HG03354 (cell line): ENCODE measurements around the gene NUP62.
A peak's percentile ranks its signal among the peaks of the same experiment; 100 is the strongest.

Source experiments
- ATAC-seq: cut with Tn5 transposase; IDR thresholded peaks from one replicate; pipeline ENCODE4 v1.9.1; 2021; ENCODE audit warnings: mild to moderate bottlenecking; ENCODE audit not compliant: unreplicated experiment, poor library complexity, severe bottlenecking

Gene NUP62

DNA sequence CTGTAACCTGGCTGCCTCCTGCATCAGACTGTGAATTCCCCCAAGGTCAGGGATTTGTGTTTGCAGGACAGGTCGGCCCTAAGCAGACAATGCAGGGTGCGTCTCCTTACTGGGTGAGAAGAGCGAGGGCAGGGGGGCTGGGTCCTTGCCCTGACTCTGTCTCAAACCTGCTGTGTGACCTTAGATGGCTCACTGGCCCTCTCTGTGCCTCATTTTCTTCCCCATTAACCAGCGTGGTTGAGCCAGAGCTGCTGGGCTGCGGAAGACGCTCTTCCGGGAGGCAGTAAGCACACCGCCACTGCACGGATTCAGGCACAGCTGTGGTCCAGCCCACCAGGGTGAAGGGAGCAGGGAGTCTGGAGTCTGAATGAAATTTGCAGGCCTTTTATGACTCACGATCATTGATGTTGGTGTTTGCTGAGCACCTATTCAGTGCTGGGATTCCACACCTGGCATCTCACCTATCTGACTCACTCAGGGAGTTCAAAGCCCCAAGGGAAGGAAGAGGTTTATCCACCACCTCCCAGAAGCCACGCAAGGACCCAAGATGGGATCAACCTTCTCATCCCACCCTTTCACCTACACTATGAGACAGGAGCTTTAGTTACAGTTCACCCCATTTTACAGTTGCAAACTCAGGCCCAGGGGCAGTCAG is 54.7 kb downstream of the NUP62 start:
- no peak for ATAC-seq

DNA sequence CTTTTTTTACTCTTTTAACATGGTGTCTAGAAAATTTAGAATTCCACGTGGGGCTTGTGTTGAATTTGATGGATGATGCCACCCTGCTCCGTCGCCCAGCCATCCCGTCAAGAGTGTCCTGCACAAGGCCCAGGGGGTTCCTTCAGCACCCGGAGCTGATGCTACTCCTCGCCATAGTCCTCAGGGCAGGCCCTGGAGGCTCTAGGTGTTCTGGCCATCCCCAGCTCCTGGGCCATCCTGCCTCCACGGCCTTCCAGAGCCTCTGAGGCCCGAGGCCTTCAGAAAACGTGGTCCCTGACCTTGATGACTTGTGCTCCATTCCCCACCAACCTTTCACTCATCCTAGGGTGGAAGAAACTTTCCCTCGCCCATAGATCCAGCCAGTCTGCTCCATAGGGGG is 55.5 kb downstream of the NUP62 start:
- ATAC-seq, result no peak

DNA sequence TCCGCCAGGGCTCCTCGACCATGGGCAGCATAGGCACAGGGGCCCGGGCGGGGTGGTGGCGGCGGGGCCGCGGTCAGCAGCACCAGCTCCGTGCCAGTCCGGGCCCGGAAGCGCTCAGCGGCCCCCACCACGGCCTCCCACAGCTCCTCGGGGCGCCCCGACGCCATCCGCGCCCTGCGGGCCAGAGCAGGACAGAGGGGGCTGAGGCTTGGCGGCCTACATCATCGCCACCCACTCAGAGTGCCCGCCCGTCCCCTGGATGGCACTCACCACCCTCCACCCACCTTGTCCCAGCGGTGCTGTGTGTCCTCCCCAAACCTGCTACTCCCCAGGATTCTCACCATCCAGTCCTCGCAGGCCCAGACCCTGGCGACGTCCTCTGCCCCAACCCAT is 56.2 kb downstream of the NUP62 start:
- no peak for ATAC-seq

DNA sequence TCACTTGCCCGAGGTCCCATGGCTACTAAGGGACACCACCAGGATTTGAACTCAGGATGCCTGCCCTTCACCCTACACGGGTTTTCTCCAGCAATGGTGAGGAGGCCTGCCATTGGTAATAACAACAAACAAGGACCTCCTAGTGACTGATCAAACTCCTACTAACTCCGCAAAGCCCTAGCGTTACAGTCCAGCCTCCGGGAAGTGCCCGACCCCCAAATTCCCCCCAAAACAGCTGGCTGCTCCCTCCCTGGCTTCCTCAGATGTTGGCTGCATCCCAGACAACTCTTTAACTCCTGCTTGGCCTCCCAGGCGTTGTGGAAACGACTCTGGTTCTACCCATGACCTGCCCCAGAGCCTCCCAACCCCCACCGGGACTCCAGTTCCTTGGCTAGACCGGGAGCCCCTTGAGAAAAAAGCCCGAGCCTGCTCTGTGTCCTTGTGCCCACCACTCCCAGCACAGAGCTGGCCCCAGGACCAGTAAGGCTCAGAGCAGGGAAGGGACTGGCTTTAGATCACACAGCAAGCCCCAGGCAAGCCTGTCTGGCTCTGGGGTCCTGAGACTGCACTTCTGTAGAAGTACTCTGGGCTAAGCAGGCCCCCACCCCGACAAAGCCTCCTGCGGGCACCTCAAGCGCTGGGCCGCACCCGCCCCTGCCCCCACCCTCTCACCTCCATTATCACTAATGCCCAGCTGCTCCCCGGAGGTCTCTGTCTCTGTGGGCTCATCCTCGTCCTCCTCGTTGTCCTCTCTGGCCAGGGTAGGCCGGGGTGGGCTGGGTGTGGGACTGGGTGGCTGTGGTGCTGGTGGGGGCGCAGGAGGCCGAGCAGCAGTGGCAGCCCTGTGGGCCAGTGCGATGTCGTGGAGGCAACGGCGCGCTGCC is 56.8 kb downstream of the NUP62 start:
- ATAC-seq, result no peak

DNA sequence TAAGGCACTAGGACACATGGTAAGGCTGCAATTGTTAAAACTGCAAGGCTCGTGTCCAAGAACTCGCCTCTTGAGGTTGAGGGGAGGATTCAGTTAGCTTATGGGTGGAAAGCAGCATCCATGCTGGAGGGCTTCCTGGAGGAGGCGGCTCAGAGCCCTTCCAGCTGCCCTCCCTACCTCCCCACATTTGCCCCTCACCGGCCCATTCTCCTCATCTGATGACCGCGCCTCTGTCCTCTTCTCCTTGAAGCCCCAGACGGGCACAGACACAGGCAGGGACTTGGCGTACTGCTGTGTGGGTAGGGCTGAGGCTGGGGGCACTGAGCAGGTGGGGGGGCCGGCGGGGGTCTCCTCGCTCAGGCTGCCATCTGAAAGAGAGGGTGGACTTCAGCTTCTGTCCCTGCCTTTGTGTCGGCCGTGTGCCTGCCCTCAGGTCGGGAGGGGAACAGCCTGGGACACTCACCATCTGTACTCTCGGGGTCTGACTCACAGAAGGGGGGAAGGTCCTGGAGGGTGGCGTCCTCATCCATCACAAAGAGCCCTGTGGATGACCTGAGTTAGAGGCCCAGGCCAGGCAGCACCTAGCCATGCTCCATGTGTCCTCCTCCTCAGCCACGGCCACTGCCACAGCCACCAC is 57.8 kb downstream of the NUP62 start:
- ATAC-seq, result no peak

DNA sequence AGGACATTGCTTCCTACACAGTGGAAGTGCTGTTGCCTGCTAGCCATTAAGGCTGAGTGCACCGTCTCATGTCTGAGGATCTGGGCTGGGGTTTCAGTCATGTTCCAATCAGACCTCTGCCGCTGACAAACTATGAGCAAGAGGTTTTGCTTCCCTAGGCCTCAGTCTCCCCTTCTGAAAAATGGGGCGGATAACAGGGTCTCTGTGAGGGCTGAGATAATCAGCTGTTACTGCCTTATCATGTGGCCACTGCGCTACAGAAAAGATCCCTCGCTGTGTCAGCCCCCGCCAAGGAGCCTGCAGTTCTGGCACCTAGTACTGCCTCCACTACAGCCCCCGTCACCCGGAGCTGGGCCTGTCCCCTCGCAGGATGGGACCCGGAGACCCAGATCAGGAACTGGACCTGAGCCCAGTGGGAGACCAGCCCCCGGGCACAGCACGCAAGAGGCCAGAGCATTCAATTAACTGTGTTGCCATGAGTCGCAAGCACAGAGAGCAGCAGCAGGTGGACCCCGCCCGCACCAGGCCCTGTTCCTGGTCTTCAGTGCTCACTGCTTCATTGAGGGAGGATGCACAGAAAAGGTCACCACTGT is 58.9 kb downstream of the NUP62 start:
- no peak for ATAC-seq

DNA sequence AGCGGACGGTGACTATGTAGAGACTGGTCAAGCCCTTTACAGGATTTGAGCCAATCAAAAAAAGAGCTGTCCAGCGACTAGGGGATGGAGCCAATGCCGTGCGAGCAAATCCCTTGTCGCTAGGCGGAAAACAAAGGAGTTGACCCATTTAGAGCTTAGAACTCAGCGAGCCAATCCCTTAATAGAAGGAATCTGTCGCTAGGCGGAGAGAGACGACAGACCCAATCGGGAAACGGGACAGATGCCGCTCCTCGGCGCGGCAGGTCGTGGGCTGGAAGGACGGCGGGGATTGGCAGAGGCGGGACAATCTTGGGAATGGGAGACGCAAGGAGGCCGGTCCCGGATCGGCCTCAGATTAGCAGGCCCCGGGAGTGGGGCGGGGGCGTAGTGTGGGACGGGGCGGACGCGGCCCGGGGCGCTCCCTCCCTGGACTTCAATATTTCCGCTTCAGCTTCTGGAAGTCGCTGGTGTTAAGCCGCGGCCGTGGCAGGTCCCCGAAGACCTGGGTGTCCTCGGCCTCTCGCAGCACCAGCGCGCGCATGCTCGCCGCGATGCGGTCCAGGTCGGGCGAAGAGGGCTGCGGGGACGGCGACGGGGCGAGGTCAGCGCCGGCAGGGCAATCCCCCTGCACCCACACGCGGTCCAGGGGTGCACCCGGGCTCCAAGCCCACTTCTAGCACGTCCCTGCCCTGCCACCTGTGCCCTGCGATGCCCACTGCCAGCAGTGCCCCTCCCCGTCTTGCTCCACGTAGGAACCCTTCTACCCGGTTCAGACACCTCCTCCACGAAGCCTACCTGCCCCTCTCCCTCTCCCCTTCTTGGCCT is 59.6 kb downstream of the NUP62 start:
- peak; percentile 72 for ATAC-seq

DNA sequence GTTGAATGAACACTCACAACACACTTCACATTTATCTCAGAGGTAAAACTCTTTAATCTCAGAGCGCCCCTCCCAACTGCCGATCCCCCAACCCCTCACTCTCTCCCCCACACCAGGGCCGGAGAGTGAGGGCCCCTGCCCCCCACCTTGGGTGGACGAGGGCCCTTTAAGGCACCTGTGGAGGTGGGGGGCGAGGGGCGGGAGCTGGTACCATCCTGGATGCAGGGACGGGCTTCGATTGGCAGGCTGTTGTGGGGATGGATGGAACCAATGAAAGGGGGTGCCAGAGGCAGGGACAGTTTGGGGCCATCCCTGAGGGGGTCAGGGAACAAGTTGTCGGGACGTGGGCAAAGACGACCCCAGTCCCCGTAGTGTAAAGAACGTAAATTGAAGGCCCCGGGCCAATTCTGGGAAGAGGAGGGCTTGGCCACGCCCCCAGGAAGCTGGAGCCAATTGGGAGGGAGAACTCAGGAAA is 60.3 kb downstream of the NUP62 start:
- peak; percentile 5 for ATAC-seq

DNA sequence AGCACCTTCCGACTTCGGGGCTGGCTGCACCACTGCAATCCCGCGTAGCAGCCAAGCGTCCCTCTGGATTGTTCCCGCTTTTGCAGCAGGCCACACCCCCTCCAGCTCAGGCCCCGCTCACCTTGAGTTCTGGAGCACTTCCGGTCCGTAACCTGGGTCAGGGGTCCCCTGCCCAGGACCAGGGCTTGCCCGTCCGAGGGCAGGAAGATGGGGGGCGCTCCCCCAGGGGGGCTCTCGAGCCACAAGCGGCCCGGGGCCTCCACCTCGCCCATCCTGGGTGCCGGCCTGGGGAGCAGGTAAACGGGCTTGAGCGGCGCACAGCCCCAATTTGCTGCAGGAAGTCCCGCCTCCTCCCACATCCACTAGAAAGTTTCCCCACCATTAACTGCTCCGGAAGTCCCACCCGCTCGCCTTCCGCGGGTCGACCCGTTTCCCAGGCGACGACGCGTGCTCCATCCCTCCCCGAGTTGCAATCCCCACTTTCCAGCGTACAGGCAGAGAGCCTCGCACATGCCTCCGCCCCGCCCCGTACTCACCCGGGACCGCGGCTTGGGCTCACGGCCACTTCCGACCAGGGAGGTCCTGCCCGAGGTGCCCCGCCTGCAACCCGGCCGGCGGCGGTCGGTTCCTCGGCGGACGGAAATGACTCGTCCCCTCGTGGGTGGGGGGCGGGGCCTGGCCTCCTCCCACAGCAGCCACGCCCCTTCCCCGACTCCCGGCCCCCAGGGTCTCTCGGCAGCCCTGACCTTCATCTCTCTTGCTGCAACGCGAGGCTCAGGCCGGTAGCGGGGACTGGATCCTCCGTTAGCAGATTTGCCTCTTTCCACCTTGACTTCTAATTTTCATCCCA is 62.1 kb downstream of the NUP62 start, which contains the start of gene PNKP:
Gene PNKP (minus strand): TSS at position 644 of the 850 bp plus-strand sequence. CDS start 372 bp downstream, at position 272.
- ATAC-seq, result peak; percentile 50

DNA sequence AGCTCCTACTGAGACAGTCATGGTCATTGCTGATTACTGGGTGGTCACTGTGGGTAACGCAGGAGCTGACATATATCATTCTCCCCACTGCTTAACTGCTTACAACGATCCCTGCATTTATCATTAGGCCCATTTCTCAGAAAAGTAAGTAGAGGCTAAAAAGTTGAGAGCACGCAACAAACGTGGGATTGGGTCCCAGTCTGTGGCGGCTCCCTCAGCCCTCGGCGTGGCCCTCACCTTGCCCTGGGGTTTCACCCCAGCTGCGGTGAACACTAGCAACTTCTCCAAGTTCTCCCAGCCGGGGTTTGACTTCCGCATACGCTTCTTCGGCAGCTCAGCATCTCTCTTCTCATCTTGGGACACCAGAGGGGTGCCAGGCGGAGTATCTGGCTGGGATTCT is 64.4 kb downstream of the NUP62 start:
- ATAC-seq, result no peak

DNA sequence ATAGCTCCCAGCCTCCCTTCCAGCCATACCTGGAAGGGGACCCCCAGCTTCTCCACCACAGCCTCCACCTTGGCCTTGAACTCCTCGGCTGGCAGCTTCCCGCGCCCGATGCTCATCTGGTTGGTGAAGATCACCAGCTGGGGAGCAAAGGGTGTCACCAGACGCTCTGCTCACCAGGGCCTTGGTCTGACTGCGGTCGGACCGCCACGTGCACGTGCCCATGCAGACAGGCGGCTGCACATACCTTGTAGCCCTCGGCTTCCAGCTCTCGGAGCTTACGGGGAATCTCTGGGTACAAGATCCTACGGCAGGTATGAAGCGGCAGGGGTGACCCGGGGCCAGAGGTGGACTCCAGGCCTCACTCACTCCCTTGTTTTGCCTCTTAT is 65.4 kb downstream of the NUP62 start:
- no peak for ATAC-seq

DNA sequence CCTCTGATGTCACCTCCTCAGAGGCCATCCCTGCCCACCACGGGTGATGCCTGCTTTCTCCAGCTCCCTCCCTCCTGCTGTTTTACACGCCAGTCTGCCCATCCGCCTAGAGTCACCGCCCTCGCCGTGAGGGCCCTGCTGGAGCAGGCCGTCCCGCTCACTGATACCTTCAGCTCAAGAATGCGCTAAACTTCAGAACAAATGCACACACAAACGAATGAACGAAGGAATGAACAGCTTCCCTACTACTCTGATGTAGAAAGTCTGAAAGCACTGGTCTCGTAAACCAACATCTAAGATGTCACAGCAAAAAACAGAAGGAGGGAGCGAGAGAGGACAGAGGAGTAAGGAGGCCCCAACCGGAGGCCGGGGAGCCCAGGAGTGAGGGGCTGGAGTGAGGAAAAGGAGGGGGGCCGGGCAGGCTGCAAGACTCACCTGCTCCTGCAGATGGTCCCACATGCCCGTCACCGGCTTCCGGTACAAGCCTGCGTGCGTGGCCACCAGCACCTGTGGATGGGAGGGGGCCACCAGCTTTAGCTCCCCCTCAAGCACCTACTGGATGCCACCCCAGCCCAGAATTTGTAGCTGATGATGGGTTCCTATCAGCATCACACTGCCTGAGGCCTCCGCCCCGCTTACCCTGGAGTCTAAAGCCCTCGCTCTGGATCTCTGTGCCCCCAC is 65.9 kb downstream of the NUP62 start:
- ATAC-seq, result no peak

DNA sequence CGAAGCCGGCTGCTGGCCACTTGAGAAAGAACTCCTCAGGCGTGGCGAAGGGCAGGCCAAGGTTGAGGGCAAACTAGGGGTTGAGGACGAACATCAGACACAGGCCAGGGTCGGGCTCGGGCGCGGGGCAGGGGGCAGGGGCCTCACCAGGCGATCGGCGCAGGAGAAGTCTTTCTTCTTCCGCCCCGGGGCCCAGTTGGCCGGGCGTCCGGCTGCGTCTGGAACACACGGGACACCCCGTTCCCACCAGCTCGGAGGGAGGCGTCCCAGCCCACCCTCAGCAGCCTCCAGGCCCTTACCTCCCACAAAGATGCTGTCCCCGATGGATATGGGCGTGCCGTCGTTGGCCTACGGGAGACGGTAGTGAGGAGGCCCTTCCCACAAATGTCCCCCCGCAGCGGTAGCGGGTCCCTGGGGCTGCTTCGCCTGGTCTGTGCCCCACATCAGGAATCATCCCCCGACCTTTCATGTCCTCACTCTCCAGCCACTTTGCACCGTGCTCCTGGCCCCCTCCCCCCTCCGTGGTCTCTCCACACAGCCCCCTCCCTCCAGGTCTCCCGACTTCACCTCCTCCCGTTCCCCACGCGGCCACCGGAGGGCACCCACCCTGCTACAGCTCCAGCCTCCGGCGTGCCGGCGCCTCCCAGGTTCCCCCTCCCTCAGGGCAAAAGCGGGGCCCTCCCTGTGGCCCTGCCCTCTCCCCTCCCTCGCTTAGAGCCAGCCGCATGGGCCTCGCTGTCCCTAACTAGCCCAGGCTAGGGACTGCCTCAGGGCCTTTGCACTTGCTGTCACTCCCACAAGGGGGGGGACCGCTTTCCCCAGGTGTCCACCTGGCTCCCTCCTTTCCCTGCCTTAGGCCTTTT is 66.7 kb downstream of the NUP62 start:
- ATAC-seq, result no peak

DNA sequence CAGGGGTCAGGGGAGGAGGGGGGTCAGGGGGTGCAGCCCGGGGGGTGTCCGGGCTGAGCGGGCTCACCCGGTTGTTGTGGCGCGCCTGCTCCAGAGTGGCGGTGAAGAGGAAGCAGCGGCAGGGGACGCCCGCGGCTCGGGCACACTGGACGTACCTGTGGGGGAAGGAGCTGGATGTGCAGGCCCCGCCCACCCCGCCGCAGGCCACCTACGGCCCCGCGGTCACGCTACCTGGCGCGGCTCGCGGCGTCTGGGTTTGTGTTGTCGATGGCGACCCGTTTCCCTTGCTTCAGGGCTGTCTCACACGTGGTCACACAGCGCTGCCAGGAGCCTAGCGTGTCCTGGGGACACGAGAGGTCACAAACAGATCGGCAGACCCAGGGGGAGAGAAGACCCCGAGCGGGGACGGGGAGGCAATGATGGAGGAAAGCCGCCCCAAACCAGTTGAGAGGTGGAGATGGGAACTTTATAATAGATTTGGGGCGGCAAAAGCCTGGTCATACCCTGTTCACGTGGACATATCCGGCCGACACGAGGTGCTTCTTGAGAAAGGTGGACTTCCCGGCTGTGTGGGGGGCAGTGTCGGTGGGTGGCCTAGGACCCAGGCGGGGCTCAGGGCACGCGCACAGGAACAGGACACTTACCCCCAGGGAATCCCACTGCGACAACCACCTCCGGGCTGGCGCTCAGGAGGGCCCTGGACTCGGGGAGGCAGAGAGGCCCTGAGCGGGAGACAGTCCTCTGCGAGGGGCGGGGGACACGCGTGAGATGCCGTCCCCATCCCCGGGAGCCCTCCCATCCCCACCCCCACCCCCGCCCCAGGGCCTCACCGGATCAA is 67.5 kb downstream of the NUP62 start:
- ATAC-seq, result no peak

DNA sequence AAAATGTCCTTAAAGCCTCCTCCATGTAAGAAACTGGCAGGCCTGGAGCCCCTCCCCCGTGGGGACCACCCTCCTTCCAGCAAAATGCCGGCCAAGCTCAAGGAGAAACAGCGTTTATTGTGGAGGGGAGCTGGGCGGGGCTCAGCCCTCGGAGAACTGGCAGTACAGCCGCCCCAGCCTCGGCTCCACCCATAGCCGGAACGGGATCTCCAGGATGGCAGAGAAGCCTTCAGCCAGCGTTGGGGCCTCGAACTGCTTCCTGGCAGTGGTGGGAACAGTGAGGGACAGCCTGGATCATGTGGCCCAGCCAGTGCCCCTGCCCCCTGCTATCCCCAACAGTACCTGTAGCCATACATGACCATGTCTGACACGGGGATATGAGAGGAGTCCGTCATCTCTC is 68.2 kb downstream of the NUP62 start:
- ATAC-seq, result no peak

DNA sequence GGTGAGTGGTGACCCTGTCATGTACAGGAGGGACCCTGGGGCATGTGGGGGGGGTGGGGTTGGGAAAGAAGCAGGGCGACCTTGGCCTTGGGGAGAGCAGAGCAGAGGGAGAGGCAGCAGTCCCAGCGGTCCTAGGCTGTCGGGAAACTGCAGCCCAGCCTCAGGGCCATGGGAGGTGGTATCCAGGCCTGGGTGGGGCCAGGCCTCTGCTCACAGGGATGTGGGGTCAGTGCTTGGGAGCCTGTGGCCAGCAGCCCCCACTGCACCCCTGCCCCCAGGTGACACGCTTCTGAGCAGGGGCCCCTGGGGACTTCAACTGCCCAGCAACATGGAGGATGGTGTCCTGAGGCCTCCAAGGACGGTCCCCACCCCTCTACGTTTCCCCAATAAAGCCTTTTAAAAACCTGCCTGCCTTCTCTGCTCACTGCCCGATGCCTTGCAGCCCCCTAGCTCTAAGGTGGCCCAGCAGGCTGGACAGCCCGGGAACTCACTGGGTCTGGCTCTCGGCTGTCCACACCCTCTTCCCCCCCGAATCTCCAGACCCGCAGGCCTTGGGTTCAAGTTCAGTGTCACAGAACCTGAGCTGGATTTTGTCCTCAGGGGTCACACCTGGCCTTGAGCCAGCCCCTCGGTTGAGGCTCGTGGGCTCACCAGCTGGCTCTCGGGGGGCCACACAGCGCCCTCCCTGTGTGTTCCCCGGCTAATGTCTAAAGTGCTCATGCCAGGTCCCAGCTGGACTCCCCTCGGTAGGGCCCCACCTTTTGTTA is 68.8 kb downstream of the NUP62 start:
- ATAC-seq, result no peak
